GM23338 (cell line): ENCODE results near the gene FYCO1.

Source experiments
- CREB1 ChIP-seq: fragments of 250-450 bp; sonication (Bioruptor Pico); IDR thresholded peaks from 2 replicates; pipeline ENCODE4 v1.5.0; 2020; ENCODE audit warnings: low read depth, mild to moderate bottlenecking, moderate library complexity
- CTCF ChIP-seq, 2 experiments: fragments of 200-600 bp in 1 of 2; sonication (generic) in 1 of 2; conservative IDR thresholded peaks; 2 replicates each; pipeline versions ENCODE4 v1.5.1 to v1.6.1; 2016 to 2017; ENCODE audit warnings: antibody characterized with exemption in 2 of 2, low read depth in 2 of 2, mild to moderate bottlenecking in 2 of 2, moderate library complexity in 1 of 2
- ETS1 ChIP-seq: IDR thresholded peaks from 2 replicates; pipeline ENCODE4 v1.6.1; 2016; ENCODE audit warnings: antibody characterized with exemption
- EZH2 ChIP-seq: fragments of 200-600 bp; sonication (generic); IDR thresholded peaks from one replicate; pipeline ENCODE4 v1.8.0; 2017; ENCODE audit warnings: antibody characterized with exemption, mild to moderate bottlenecking, low read depth; ENCODE audit not compliant: unreplicated experiment
- EZH2phosphoT487 ChIP-seq: fragments of 200-600 bp; sonication (generic); IDR thresholded peaks from one replicate; pipeline ENCODE4 v1.8.1; 2018; ENCODE audit warnings: antibody characterized with exemption; ENCODE audit not compliant: unreplicated experiment
- JUNB ChIP-seq: IDR thresholded peaks from one replicate; pipeline ENCODE4 v1.6.1; 2016; ENCODE audit warnings: antibody characterized with exemption; ENCODE audit not compliant: unreplicated experiment
- NANOG ChIP-seq: IDR thresholded peaks from 2 replicates; pipeline ENCODE4 v1.6.1; 2016; ENCODE audit warnings: antibody characterized with exemption, borderline replicate concordance
- POLR2AphosphoS5 ChIP-seq: IDR thresholded peaks from 2 replicates; pipeline ENCODE4 v1.6.1; 2016; ENCODE audit warnings: antibody characterized with exemption, low read depth
- REST ChIP-seq: IDR thresholded peaks from one replicate; pipeline ENCODE4 v1.6.1; 2018; ENCODE audit warnings: antibody characterized with exemption; ENCODE audit not compliant: unreplicated experiment
- STAT1 ChIP-seq: IDR thresholded peaks from one replicate; pipeline ENCODE4 v1.6.1; 2016; ENCODE audit warnings: antibody characterized with exemption; ENCODE audit not compliant: unreplicated experiment
- ZNF114 ChIP-seq: fragments of 250-450 bp; sonication (Bioruptor Pico); IDR thresholded peaks from 2 replicates; pipeline ENCODE4 v1.5.0; 2020; ENCODE audit warnings: mild to moderate bottlenecking, moderate library complexity
- ZNF331 ChIP-seq: fragments of 250-450 bp; sonication (Bioruptor Pico); IDR thresholded peaks from 2 replicates; pipeline ENCODE4 v1.5.0; 2020; ENCODE audit warnings: low read depth, mild to moderate bottlenecking, moderate library complexity

- TF ChIP-seq CREB1 (CRISPR knock-in tag) (no peak), CTCF (conservative IDR thresholded peaks at IDR 0.05; ENCODE audit: low read depth in 2 of 2) (no peak), EZH2 (no peak), JUNB (no peak), POLR2AphosphoS5 (no peak), EZH2phosphoT487 (no peak), ETS1 (no peak), STAT1 (no peak), REST (no peak), ZNF114 (CRISPR knock-in tag) (no peak), ZNF331 (CRISPR knock-in tag) (no peak), NANOG (no peak)
Observed at GRCh38 chr3:45949432-45949831, 46.2 kb downstream of the FYCO1 start.
